ENCODE data around the gene OPCML.

Gene OPCML

GRCh38 chr11:133413703-133414102, 118.6 kb downstream of the OPCML start:
- DNase-seq (ENCODE audit: low read depth), result no peak

- DNase-seq (ENCODE audit: low read depth), result no peak
Measured at GRCh38 chr11:133409799-133410198, 122.5 kb downstream of the OPCML start.

GRCh38 chr11:133408936-133409335, 123.4 kb downstream of the OPCML start:
- DNase-seq (ENCODE audit: low read depth), result no peak

- no peak for DNase-seq (ENCODE audit: low read depth)
Measured at GRCh38 chr11:133408402-133408801, 123.9 kb downstream of the OPCML start.

GRCh38 chr11:133406489-133406888, 125.8 kb downstream of the OPCML start:
- DNase-seq (ENCODE audit: low read depth), result no peak

GRCh38 chr11:133403900-133404299, 128.4 kb downstream of the OPCML start:
- DNase-seq (ENCODE audit: low read depth), result no peak

GRCh38 chr11:133402551-133402950, 129.8 kb downstream of the OPCML start:
- DNase-seq (ENCODE audit: low read depth), result no peak

GRCh38 chr11:133399855-133400625, 132.3 kb downstream of the OPCML start:
- DNase-seq (ENCODE audit: low read depth), result no peak

GRCh38 chr11:133399294-133399693, 133.0 kb downstream of the OPCML start:
- DNase-seq (ENCODE audit: low read depth), result no peak

GRCh38 chr11:133390803-133391202, 141.5 kb downstream of the OPCML start:
- no peak for DNase-seq (ENCODE audit: low read depth)

GRCh38 chr11:133388975-133389568, 143.2 kb downstream of the OPCML start:
- DNase-seq (ENCODE audit: low read depth), result no peak

- no peak for DNase-seq (ENCODE audit: low read depth)
Measured at GRCh38 chr11:133388260-133388659, 144.0 kb downstream of the OPCML start.

- DNase-seq (ENCODE audit: low read depth), result no peak
Measured at GRCh38 chr11:133386852-133387251, 145.4 kb downstream of the OPCML start.

- no peak for DNase-seq (ENCODE audit: low read depth)
Measured at GRCh38 chr11:133386262-133386661, 146.0 kb downstream of the OPCML start.

- no peak for DNase-seq (ENCODE audit: low read depth)
Measured at GRCh38 chr11:133385781-133386180, 146.5 kb downstream of the OPCML start.

GRCh38 chr11:133384731-133385130, 147.6 kb downstream of the OPCML start:
- DNase-seq (ENCODE audit: low read depth), result no peak

- no peak for DNase-seq (ENCODE audit: low read depth)
Measured at GRCh38 chr11:133383689-133384088, 148.6 kb downstream of the OPCML start.

- no peak for DNase-seq (ENCODE audit: low read depth)
Measured at GRCh38 chr11:133383201-133383600, 149.1 kb downstream of the OPCML start.

GRCh38 chr11:133382131-133382812, 150.0 kb downstream of the OPCML start:
- DNase-seq (ENCODE audit: low read depth), result no peak

- DNase-seq (ENCODE audit: low read depth), result no peak
Measured at GRCh38 chr11:133381761-133382130, 150.6 kb downstream of the OPCML start.

GRCh38 chr11:133366147-133366546, 166.2 kb downstream of the OPCML start:
- no peak for DNase-seq (ENCODE audit: low read depth)

GRCh38 chr11:133362916-133363315, 169.4 kb downstream of the OPCML start:
- no peak for DNase-seq (ENCODE audit: low read depth)

GRCh38 chr11:133362156-133362555, 170.1 kb downstream of the OPCML start:
- no peak for DNase-seq (ENCODE audit: low read depth)

All from T follicular helper cell (primary cell).